Measurements from ENCODE around the gene VARS1.
"Not testable (repeated sequence)": the region's sequence is repeated elsewhere in the genome, so short reads cannot be mapped to it uniquely, and the experiment has no call there.

VARS1 gene

GRCh38 chr6:31822036-31822821 is 26.7 kb upstream of the VARS1 start:
- DNase-seq (ENCODE audit: low read depth): no peak

GRCh38 chr6:31821301-31822035 is 25.9 kb upstream of the VARS1 start:
- no peak for DNase-seq (ENCODE audit: low read depth)

- DNase-seq (ENCODE audit: low read depth): not testable (repeated sequence)
These were observed 24.8 kb upstream of the VARS1 start for GRCh38 chr6:31820399-31820798.

GRCh38 chr6:31819871-31820299 is 24.3 kb upstream of the VARS1 start:
- no peak for DNase-seq (ENCODE audit: low read depth)

GRCh38 chr6:31817929-31818511 is 22.5 kb upstream of the VARS1 start:
- not testable (repeated sequence) for DNase-seq (ENCODE audit: low read depth)

GRCh38 chr6:31817133-31817928 is 21.8 kb upstream of the VARS1 start:
- not testable (repeated sequence) for DNase-seq (ENCODE audit: low read depth)

GRCh38 chr6:31815025-31815838 is 19.7 kb upstream of the VARS1 start, which contains the start of the genes HSPA1A and HSPA1L:
Gene HSPA1A (plus strand): TSS chr6:31815543. CDS start chr6:31815757, 214 bp downstream.
Gene HSPA1L (minus strand): TSS chr6:31815283. CDS start chr6:31811972, 3,311 bp downstream.
- peak; percentile 83 for DNase-seq (ENCODE audit: low read depth)

- DNase-seq (ENCODE audit: low read depth): peak; percentile 94
These were observed 19.1 kb upstream of the VARS1 start for GRCh38 chr6:31814677-31815024.

- no peak for DNase-seq (ENCODE audit: low read depth)
These were observed 17.9 kb upstream of the VARS1 start for GRCh38 chr6:31813465-31813849.

GRCh38 chr6:31811645-31812044 is 16.1 kb upstream of the VARS1 start:
- DNase-seq (ENCODE audit: low read depth): no peak

- DNase-seq (ENCODE audit: low read depth): not testable (repeated sequence)
These were observed 13.0 kb upstream of the VARS1 start for GRCh38 chr6:31808599-31808998.

GRCh38 chr6:31806470-31807272 is 11.1 kb upstream of the VARS1 start, which contains the start of gene LSM2:
Gene LSM2 (minus strand): TSS chr6:31806966. CDS start chr6:31806757, 209 bp downstream.
- peak; percentile 78 for DNase-seq (ENCODE audit: low read depth)

- no peak for DNase-seq (ENCODE audit: low read depth)
These were observed 10.5 kb upstream of the VARS1 start for GRCh38 chr6:31805939-31806469.

GRCh38 chr6:31801031-31801927 is 5.7 kb upstream of the VARS1 start:
- not testable (repeated sequence) for DNase-seq (ENCODE audit: low read depth)

GRCh38 chr6:31799781-31800180 is 4.2 kb upstream of the VARS1 start:
- no peak for DNase-seq (ENCODE audit: low read depth)

- no peak for DNase-seq (ENCODE audit: low read depth)
These were observed 2.0 kb upstream of the VARS1 start for GRCh38 chr6:31797588-31797987.

GRCh38 chr6:31796993-31797385 is 1.4 kb upstream of the VARS1 start:
- no peak for DNase-seq (ENCODE audit: low read depth)

- DNase-seq (ENCODE audit: low read depth): no peak
These were observed 511 bp downstream of the VARS1 start for GRCh38 chr6:31794866-31795615.

Measured in non-pigmented ciliary epithelial cell (primary cell).